Thoracic aorta (tissue), 2 donors: ENCODE data around the gene TXNDC12. TPM values are rescaled to one million over a fixed set of nuclear protein-coding genes. Genes with fewer than 3 reads are reported as not detected.
A peak's percentile ranks its signal among the peaks of the same experiment; 100 is the strongest.

Experiments used
- ATAC-seq: fragments of 150-250 bp; one replicate; pipeline ENCODE4 v1.8.0; 2017; ENCODE audit warnings: low read depth; ENCODE audit not compliant: insufficient number of reproducible peaks, low FRiP score
- DNase-seq: peaks from one replicate; pipeline ENCODE4 v3.0.0-alpha.2; 2020; ENCODE audit warnings: low spot score
- H3K27ac ChIP-seq, 2 donors: fragments of 200-600 bp; sonication (generic); 1 replicate in 1 of 2; 2 replicates in 1 of 2; pipeline ENCODE4 v1.5.1; 2016; ENCODE audit warnings: mild to moderate bottlenecking in 2 of 2, moderate library complexity in 2 of 2
- H3K27me3 ChIP-seq: fragments of 200-600 bp; sonication (generic); replicated peaks from 2 replicates; pipeline ENCODE4 v1.6.0; 2016; ENCODE audit warnings: mild to moderate bottlenecking; ENCODE audit not compliant: insufficient read depth
- H3K36me3 ChIP-seq: fragments of 200-600 bp; sonication (generic); one replicate; pipeline ENCODE4 v1.5.1; 2016
- H3K4me1 ChIP-seq, 2 donors: fragments of 200-600 bp; sonication (generic); 1 replicate in 1 of 2; 2 replicates in 1 of 2; pipeline versions ENCODE4 v1.5.1 to v1.6.0; 2016; ENCODE audit warnings: low read depth in 2 of 2, mild to moderate bottlenecking in 1 of 2; ENCODE audit not compliant: control insufficient read depth in 1 of 2
- H3K4me3 ChIP-seq: fragments of 200-600 bp; sonication (generic); 2 replicates; pipeline ENCODE4 v1.5.1; 2016; ENCODE audit warnings: mild to moderate bottlenecking
- H3K9me3 ChIP-seq: fragments of 200-600 bp; sonication (generic); 2 replicates; pipeline ENCODE4 v1.5.1; 2016
- CTCF ChIP-seq: fragments of 200-600 bp; sonication (generic); IDR thresholded peaks from one replicate; pipeline ENCODE4 v1.5.1; 2019; ENCODE audit warnings: antibody characterized with exemption
- total RNA-seq, 2 donors: library from RNA; depleted of rRNA; stranded (reverse); fragments of >200 nt; gene quantifications; one replicate each; pipeline versions ENCODE4 v1.1.0 to v1.2.3, GENCODE V29; 2016

The TXNDC12 gene
- total RNA-seq, 2 donors from 2014 or later = 22.3 to 53.8 TPM

- no peak for TF ChIP-seq CTCF
- Histone ChIP-seq H3K9me3 (no peaks in the 10 kb centered on the region), H3K4me1 (peaks cover 4 to 16% of the 10 kb centered on the region in 2 donors), H3K36me3 (no peaks in the 10 kb centered on the region), H3K27ac (no peak overlapping the region), H3K27me3 (no peaks in the 10 kb centered on the region), H3K4me3 (no peak overlapping the region)
- ATAC-seq (no peak), DNase-seq (no peak)
Observed at GRCh38 chr1:52003877-52004276, 51.1 kb downstream of the TXNDC12 start.

- peak; percentile 12 for DNase-seq
- ATAC-seq = peak; percentile 90
- Histone ChIP-seq H3K36me3 (no peaks in the 10 kb centered on the region), H3K27ac (no peak overlapping the region), H3K4me1 (peaks cover 4 to 9% of the 10 kb centered on the region in 2 donors), H3K9me3 (no peaks in the 10 kb centered on the region), H3K4me3 (no peak overlapping the region), H3K27me3 (no peaks in the 10 kb centered on the region)
- peak; percentile 89 for TF ChIP-seq CTCF
Observed at GRCh38 chr1:52002038-52002917, 52.7 kb downstream of the TXNDC12 start.

- no peak for DNase-seq
- Histone ChIP-seq H3K4me1 (no peaks in the 10 kb centered on the region), H3K9me3 (no peaks in the 10 kb centered on the region), H3K4me3 (no peak overlapping the region), H3K27me3 (no peaks in the 10 kb centered on the region), H3K36me3 (no peaks in the 10 kb centered on the region), H3K27ac (no peak overlapping the region)
- no peak for ATAC-seq
- TF ChIP-seq CTCF = no peak
Observed at GRCh38 chr1:51998701-51999100, 56.3 kb downstream of the TXNDC12 start.

- Histone ChIP-seq H3K36me3 (no peaks in the 10 kb centered on the region), H3K4me1 (no peaks in the 10 kb centered on the region), H3K9me3 (no peaks in the 10 kb centered on the region), H3K4me3 (no peak overlapping the region), H3K27me3 (no peaks in the 10 kb centered on the region), H3K27ac (no peak overlapping the region)
- ATAC-seq (no peak), DNase-seq (no peak)
- TF ChIP-seq CTCF = no peak
Observed at GRCh38 chr1:51997974-51998382, 57.0 kb downstream of the TXNDC12 start.

- no peaks in the 10 kb centered on the region for H3K4me1 ChIP-seq
- ATAC-seq (no peak), DNase-seq (no peak)
- H3K4me3 ChIP-seq = peak within 1 kb of the TSS; percentile 73
- no peaks in the 10 kb centered on the region for H3K36me3 ChIP-seq
- H3K27me3 ChIP-seq = no peaks in the 10 kb centered on the region
- H3K27ac ChIP-seq = no peak within 1 kb of the TSS
- TF ChIP-seq CTCF = no peak
- no peaks in the 10 kb centered on the region for H3K9me3 ChIP-seq
Observed at GRCh38 chr1:51990478-51990965, 64.5 kb downstream of the TXNDC12 start, which contains the start of gene RAB3B. RAB3B (minus strand) TSS chr1:51990700; CDS start chr1:51977117, 13,583 bp downstream.
